HG02610 (cell line): Measurements from ENCODE around the gene STIMATE.

Source experiments
- ATAC-seq: cut with Tn5 transposase; IDR thresholded peaks from one replicate; pipeline ENCODE4 v1.9.1; 2021; ENCODE audit warnings: mild to moderate bottlenecking, moderate library complexity; ENCODE audit not compliant: unreplicated experiment

STIMATE gene

DNA sequence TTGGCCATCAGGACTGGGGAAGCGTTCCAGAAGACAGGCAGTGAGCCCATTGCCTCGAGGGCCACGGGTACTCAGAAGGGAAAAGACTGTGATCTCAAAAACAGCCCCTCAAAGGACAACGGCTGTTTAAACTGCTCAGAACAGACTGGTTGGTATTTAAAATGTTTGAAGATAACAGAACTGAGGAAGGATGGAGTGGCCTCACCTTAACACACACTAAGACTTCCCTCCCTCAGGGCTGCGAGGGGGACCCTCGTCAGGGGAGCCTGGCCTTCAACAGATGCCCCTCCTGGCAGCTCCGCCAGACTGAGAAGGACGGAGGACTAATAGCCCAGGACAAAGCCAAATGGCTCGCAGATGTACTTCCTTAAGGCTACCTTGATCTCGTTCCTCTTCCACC lies 2.6 kb downstream of the STIMATE start:
- ATAC-seq: no peak

DNA sequence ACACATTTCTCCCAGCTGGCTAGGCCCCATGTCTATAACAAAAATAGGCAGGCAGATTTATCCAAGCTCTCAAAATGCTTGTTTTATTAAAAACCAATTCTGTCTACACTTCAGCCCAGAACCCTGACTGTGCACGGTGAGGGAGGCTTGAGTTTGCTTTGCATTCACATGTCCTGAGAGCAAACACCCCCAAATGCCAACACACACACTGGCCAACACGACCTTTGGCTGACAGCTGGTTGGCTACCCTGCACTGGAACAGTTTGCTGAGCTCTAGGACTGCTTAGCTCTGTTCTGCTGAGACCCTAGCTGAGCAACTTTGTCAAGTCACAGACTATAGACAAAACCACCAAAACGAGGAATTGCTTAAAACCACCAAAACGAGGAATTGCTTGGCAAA lies 3.6 kb downstream of the STIMATE start:
- ATAC-seq: no peak

DNA sequence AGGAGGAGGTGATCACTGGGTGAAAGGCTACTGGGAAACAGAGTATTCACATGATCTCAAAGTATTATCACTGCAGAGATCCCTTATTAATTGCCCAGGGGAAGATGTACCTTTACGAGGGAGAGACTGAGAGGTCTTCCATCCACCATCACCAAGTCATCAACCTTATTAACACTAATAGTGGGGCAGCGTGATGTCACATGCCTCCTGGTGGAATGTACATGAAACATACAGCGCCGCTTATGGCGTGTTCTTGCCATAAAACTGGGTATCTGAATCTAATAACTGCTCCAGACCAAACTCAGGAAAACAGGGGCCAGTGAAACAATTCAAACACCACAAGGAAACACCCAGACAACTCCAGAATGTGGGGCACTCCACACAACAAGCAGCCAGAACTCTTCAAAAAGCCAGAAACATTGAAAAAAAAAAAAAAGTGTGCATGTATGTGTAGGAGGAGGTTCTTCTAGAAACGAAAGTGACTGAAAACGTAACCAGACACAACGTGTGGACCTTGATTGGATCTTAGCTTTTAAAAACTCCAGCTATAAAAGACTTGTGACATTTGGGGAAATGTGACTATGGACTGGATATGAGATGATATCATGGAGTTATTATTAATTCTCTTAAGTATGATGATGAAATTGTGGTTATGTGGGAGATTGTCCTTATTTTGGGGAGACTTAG lies 4.6 kb downstream of the STIMATE start:
- no peak for ATAC-seq

DNA sequence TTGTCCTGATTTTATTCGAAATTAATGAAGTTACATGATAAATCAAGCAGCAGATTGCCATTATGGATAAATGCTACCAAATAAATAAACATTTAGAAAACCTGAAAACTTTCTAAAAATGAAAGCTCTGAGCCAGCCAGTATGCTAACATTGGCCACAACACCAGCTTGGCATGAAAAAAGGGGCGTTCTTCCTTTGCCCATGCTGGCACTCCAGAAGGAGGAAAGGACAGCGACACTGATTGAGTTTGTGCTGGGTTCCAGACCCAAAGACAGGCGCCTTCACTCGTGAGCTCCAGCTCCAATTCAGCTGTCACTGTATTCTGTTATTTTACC lies 5.1 kb downstream of the STIMATE start:
- ATAC-seq: no peak

DNA sequence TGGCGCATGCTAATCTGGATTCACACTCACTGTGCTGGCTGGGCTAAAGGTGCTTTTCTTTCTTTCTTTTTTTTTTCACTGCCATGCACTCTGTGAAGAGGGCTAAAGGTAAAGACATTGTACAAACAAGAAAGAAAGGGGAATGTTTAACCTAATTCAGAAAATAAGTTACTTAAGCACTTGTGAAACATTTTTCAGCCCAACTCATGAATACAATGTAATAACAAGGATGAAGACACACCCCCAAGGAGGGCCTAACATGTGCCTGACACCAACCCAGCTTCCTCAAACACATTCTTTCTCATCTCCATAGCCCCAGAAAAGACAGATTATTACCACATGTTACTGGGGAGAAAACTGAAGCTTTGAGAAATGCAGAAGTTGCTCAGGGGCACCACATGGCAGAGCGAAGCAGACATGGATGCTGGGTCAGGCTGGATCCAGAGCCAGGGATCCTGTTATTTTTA lies 5.7 kb downstream of the STIMATE start:
- no peak for ATAC-seq

DNA sequence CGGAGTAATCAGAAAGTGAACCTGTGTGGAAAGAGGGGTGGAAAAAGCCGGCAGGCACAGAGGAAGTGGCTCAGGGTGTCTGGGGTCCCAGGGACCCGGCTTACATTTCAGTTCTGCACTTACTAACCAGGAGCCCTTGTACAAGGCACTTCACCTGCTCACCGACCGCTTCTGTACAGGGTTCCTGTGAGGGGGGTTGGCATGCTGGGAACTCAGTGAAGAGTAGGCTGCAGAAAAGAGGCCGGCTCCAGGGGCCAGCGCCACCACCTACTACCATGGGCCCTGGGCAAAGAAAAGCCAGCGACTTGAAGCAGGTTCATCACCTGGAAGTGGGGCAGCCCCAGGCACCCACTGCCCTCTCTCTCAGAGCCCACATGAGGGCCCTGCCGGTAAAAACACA lies 6.2 kb downstream of the STIMATE start:
- ATAC-seq: no peak

DNA sequence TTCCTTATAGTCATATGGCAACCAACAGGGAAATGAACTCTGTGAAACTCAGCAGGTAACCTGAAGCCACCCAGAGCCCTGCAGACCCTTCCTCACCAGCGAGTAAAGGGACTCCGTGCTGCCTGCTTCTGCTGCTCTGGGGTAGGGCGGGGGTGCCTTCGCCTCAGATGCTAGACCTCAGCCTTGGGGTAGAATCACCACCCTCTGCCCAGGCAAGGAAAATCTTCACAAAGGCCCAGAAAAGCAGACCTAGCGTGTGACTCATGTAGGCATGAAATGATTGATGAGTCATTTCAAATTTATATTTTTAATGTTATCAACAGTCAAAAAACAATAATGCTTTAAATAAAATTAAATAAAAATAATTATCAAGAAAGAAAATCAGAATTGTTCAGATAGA lies 6.6 kb downstream of the STIMATE start:
- no peak for ATAC-seq

DNA sequence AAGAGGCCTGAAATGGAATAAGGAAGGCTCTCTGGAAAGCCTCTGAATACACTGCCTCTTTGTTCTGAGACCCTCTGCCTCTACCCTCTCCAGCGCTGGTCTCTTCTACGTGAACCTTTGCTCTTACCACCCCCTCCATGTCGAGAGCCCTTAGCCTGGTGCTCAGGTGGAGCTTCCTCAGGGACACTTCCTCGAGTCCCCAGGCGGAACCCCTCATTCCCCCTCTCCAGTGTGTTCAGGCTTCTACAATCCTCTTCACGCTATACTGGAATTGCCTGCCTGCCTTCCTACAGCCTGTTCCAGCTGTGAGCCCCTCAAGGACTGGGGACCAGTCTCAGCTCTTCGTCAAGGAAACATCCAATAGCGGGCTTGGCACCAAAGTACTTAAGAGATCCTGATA lies 7.4 kb downstream of the STIMATE start:
- no peak for ATAC-seq

DNA sequence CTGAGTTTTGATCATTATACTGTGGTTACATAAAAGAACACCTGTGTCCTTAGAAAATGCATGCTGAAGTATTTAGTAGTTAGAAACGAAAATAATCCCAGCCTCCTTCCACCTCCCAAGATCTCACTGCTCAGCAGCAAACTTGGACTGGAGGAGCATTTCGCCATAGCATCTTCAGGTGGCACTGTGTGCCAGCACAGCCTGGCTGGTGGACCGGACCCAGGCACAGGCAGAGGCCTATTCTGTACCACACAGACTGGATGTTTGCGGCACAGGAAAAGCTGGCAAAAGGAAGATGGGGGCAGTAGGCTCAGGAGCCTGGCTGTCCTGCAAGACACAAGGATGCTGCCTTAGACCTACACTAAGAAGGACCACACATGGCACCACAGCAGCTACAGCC lies 10.2 kb downstream of the STIMATE start:
- no peak for ATAC-seq

DNA sequence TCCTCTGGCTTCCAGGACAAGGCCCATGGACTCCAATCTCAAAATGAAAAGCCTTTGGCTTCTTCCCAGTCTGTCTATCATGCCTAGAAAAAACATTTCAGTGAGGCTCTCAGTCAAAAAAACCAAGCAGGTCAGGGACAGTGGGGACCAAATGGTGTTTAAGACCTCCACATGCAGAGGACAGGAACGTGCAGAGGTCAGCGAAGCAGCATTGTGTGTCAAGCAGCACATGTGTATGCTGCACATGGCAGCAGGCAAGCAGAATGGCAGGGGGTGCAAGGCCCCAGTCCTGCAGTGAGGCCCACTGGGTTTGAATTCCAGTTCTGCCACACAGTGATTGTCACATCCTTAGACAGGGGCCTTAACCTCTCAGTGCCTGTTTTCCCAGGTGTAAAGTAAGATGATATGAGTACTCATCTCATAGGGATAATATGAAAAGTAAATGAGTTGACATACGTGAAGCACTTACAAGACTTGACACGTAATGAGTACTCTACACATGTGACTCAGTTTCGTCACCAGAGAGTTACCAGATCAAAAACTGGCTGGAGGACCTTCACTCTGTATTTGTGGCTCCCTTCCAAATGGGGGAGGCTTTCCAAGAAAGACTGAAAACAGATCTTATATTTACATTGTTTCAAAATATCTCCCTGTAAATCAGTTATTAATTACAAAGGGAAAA lies 11.2 kb downstream of the STIMATE start:
- ATAC-seq: no peak

DNA sequence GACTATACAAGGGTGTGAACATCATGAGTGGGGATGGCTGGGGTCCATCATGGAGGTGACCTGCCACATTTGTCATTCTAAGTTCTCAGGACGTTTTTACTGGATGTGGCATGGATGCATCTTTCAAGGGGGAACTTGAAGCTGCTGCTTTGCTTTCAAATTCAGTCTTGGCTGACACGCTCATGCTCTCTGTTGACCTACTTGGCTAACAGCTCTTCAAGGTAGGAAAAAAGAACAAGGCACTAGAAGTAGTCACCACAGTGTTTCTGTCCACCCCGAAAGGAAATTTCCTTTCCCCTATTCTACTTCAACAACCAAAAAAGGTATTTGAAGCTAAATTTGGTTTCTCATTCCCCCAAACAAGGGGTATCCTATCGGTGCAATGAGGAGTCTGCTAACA lies 15.0 kb downstream of the STIMATE start:
- no peak for ATAC-seq

DNA sequence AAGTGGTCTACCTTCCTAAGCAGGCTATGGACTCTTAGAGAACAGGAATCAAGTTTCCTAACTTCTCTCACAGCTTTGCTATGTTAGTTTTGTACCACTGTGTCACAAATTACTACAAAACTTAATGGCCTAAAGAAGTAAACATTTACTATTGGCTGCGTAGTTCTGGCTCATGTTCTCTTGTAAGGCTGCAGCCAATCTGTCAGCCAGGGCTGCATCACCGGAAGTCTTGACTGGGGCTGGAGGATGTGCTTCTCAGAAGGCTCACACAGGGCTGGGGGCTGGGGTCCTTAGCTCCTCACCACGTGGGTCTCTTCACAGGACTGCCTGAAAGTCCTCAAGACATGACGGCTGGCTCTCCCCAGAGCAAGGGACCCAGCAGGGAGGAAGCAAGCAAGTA lies 15.5 kb downstream of the STIMATE start:
- ATAC-seq: no peak

DNA sequence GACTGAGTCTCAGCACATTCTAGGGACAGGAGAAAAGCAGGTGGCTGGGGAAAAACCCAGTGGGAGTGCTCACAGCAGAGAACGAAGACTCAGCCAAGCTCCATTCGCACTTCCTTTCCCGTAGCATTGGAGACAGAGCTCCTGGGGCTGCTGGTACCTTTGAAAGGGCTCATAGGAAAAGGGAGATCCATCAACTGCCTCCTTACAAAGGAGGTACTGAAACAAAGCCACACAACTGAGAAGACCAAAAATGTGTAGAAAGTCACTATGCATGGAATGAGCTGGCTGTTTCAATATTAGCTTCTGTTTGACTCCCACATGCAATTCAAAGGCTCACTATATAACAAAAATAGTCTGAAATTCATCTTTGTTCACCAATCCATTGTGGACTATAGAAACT lies 16.9 kb downstream of the STIMATE start:
- peak; percentile 85 for ATAC-seq

DNA sequence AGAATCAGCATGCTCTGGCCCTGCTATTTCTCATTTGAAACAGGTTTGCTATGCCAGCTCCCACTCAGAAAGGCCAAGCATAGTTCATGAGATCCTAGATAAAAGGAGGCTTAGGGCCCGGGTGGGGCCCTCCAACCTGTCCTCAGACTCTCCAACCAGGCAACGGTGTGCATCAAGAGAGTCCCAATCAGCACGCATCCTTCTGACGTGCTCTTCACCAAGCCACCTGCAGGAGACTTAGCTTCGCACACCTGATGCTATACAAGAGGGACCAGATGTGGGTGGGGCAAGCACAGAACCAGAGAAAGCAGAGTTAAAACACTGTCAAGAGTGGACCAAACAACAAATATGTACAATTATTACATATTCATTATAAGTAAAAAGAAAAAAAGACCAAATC lies 17.3 kb downstream of the STIMATE start:
- ATAC-seq: peak; percentile 23

DNA sequence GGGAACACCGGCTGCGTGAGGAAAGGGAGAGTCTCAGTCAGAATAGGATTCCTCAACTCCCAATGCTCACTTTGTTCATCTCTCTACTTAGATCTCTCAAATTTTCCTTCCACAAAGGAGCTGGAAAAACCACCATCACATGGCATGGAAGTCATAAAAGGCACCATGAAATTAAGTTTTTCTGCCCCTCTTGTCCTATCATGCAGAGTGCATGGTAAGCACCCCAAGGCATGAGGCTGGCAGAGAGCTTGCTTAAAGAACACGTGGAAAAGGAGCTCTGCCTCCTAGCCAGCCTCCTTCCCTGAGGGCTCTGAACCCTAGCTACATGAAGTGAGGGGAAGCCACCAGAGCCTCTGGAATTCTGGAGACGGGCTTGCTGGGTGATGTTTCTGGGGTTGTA lies 17.8 kb downstream of the STIMATE start:
- no peak for ATAC-seq

DNA sequence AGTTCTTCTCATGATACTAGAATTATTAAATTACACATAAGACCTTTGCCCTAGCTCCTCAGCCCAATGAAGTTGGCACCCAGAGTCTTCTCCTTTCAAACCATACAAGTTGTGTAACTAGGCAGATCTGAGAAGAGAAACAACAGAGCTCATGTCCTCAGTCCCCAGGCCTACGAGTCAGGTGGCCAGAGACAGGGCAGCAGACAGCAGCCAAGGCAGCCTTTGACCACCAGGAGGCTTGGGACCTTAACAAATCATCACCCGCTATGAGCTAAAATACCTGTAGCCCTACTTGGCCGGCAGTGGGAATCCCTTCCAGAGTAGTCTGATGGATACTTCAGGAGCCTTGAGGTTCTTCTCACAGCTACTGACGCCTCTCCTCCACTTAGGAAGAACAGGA lies 18.3 kb downstream of the STIMATE start:
- ATAC-seq: no peak

DNA sequence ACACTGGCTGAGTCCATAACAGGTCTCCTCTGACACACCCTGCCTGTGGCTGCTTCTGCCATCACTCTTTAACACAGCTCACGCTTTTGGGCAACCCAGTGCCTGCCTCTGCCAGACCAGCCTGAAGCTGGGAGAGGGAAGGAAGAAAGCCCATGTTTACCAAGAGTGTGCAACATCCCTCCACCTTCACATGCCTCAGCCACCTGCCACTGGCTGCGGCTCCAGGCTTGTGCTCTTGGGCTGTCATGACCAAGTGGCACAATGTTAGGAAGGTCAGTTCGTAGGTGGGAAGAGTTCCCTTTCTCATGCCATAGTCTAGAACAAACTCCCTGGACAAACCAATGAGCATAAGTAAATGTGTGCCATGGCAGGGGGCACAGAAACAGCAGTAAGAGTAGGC lies 20.3 kb downstream of the STIMATE start:
- ATAC-seq: no peak

DNA sequence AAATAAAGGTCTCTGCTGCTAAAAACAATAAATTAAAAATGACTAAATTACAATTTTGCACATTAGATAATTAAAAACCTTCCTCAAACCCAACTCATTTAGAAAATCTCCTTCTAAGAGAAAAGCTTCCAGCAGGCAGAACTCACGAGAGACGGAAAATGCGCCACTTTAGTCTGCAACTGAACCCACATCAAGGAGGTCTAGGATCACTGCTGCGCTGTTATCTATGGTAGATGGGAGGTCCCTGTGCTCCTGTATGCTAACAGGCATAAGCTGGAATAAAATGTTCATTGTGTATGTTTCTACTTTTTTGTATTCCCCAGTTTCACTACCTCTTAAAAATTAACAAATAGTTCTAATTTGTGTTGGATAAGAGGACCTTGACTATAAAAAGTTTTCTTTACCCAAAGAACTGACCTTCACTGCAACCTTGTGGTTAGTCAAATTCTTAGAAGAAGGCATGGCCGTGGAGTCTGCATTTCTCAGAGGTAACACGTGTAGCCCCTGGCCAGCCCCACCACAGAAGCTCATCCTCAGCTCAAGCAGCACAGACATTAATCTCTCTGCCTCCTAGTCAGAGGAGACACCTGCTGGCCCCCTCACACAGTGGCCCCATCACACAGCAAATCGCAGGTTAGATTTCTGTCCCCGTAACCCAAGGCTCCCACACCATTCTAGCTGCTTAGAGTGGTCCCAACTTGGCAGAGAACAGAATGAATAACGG lies 22.3 kb downstream of the STIMATE start:
- no peak for ATAC-seq

DNA sequence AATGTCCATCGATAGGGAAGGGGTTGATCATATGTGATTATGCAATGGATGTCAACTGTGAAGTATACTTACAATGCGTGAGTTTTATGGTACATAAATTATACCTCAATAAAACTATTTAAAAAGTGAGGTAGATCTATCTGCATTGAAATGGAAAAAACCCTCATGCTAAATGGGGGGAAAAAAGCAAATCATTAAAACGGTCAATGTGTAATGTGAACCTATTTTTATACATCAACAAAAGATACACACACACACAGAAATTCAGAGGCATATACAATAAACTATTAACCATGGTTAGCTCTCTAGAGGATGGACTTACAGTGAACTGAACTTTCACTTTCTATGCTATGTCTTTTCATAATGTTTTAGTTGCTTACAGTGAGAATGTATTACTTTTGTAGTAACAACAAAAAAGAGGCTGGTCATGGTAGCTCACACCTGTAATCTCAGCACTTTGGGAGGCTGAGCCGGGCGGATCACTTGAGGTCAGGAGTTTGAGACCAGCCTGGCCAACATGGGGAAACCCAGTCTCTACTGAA lies 23.1 kb downstream of the STIMATE start:
- ATAC-seq: no peak

DNA sequence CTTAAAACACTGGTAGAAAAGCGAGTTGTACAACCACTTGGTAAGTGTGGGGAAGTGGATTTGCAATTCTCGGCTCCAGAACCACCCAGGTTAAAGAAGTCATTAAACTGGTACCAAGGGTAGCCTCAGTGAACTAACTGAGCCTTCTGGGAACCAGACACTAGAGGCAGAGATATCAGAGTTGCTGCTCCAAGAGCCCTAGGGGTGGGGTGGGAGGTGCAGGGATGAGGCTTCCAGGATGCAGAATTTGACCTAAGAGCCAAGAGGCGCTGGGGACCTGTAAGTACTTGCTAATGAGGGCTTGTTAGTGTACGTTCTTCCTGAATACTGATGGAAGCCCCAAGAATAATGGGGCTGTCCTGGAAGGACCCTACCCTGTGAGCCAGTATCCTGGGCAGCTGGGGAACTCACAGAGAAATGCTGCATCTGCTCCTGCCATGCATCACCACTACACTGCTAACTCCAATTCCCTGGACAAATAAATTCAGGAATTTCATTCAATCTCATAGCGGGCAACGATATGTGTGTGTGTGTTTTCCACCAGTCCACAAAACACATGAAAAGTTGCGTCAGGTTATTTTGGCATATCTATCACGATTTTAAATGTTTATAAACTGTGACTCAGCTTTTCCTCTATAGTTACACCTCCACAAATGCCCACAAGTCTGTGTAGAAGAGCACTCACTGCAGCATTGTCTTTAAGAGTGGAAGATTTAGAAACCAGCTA lies 23.8 kb downstream of the STIMATE start:
- no peak for ATAC-seq

DNA sequence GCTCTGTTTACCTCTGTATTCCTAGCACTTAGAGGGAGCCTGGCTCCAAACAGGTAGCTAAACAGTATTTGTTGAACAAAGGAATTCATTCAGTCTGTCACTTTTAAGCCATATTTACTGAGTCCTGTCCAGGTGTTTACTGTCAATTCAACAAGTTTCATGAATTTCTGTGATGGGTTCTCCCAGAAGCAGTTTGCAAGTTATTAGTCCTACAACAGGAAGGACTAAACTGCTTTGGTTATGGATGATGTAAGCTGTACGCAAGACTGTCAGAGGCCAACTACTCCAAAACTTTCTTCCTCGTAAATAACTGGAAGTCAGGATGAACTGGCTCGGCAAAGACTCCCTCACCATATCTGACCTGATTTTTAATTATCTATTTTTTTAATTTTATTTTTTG lies 25.1 kb downstream of the STIMATE start:
- no peak for ATAC-seq
